Caco-2 (cell line): Measurements from ENCODE around the gene RALGAPB. TPM values are rescaled to one million over a fixed set of nuclear protein-coding genes. Genes with fewer than 3 reads are reported as not detected.

Experiments
- BruUV-seq: library from RNA; stranded (reverse); fragments of 400-500 nt; replicated peaks from 2 replicates; lab custom pipeline; 2021; lab: Mats Ljungman, UMichigan
- CTCF ChIA-PET: fragments of 300-600 bp; sonication (Branson Sonifier 250); formaldehyde crosslinking; loops from one replicate; lab custom pipeline; 2022; ENCODE audit warnings: antibody characterized with exemption; lab: Charles Lee
- POLR2A ChIA-PET: fragments of 300-600 bp; sonication (Branson Sonifier 250); formaldehyde crosslinking; loops from one replicate; lab custom pipeline; 2022; ENCODE audit warnings: antibody characterized with exemption; lab: Charles Lee
- DNase-seq, 2 experiments: peaks; one replicate each; pipeline versions ENCODE4 v3.0.0 to v3.0.0-alpha.2; 2020 to 2022
- H3K27me3 ChIP-seq: replicated peaks from 2 replicates; pipeline ENCODE4 v1.6.0; 2011; ENCODE audit warnings: low read length; ENCODE audit not compliant: control insufficient read depth, insufficient read depth
- H3K36me3 ChIP-seq: 2 replicates; pipeline ENCODE4 v1.5.1; 2011; ENCODE audit warnings: low read length; ENCODE audit not compliant: control insufficient read depth, insufficient read depth
- H3K4me1 ChIP-seq: fragments of 250-450 bp; sonication (Bioruptor Pico); 2 replicates; pipeline ENCODE4 v1.5.1; 2020; ENCODE audit warnings: mild to moderate bottlenecking
- H3K4me3 ChIP-seq: 2 replicates; pipeline ENCODE4 v1.5.1; 2011; ENCODE audit warnings: low read depth, mild to moderate bottlenecking, control low read depth, low read length
- H3K9me3 ChIP-seq: fragments of 250-450 bp; sonication (Bioruptor Pico); 2 replicates; pipeline ENCODE4 v1.5.1; 2020; ENCODE audit warnings: mild to moderate bottlenecking, moderate library complexity
- H3K27ac Mint-ChIP-seq: one replicate; pipeline ENCODE4 v1.8.0; 2022; ENCODE audit warnings: mixed read lengths; ENCODE audit not compliant: unreplicated experiment
- H3K27me3 Mint-ChIP-seq: one replicate; pipeline ENCODE4 v1.8.0; 2022; ENCODE audit warnings: mixed read lengths; ENCODE audit not compliant: insufficient read depth, unreplicated experiment
- H3K36me3 Mint-ChIP-seq: one replicate; pipeline ENCODE4 v1.8.0; 2022; ENCODE audit warnings: mild to moderate bottlenecking, mixed read lengths; ENCODE audit not compliant: insufficient read depth, unreplicated experiment
- H3K4me1 Mint-ChIP-seq: one replicate; pipeline ENCODE4 v1.8.0; 2022; ENCODE audit warnings: low read depth, mixed read lengths; ENCODE audit not compliant: unreplicated experiment
- H3K4me3 Mint-ChIP-seq: one replicate; pipeline ENCODE4 v1.8.0; 2022; ENCODE audit warnings: mild to moderate bottlenecking, moderate library complexity, mixed read lengths; ENCODE audit not compliant: unreplicated experiment
- H3K9me3 Mint-ChIP-seq: one replicate; pipeline ENCODE4 v1.8.0; 2022; ENCODE audit warnings: mixed read lengths; ENCODE audit not compliant: unreplicated experiment
- intact Hi-C: fragments of 100-400 bp; cut with micrococcal nuclease; formaldehyde crosslinking; loops from one replicate; pipeline ENCODE4 v1.10.0; 2022; ENCODE audit not compliant: unreplicated experiment
- total RNA-seq: library from RNA; stranded (reverse); gene quantifications from 2 replicates; pipeline ENCODE4 v1.2.3, GENCODE V29; 2022
- TF ChIP-seq, protein P1 (sequence below), 2 experiments: fragments of 200-600 bp in 1 of 2; IDR thresholded peaks; 1 replicate in 1 of 2; 2 replicates in 1 of 2; pipeline versions ENCODE4 v1.5.1 to v1.8.0; 2011 to 2022; ENCODE audit warnings: antibody characterized with exemption in 1 of 2, control low read depth in 1 of 2, inconsistent platforms in 1 of 2, low read depth in 1 of 2, low read length in 1 of 2, mild to moderate bottlenecking in 1 of 2, moderate library complexity in 1 of 2; ENCODE audit not compliant: insufficient read depth in 1 of 2, severe bottlenecking in 1 of 2, unreplicated experiment in 1 of 2

The RALGAPB gene
- total RNA-seq, 1 experiment from 2014 or later = 69.1 TPM

DNA sequence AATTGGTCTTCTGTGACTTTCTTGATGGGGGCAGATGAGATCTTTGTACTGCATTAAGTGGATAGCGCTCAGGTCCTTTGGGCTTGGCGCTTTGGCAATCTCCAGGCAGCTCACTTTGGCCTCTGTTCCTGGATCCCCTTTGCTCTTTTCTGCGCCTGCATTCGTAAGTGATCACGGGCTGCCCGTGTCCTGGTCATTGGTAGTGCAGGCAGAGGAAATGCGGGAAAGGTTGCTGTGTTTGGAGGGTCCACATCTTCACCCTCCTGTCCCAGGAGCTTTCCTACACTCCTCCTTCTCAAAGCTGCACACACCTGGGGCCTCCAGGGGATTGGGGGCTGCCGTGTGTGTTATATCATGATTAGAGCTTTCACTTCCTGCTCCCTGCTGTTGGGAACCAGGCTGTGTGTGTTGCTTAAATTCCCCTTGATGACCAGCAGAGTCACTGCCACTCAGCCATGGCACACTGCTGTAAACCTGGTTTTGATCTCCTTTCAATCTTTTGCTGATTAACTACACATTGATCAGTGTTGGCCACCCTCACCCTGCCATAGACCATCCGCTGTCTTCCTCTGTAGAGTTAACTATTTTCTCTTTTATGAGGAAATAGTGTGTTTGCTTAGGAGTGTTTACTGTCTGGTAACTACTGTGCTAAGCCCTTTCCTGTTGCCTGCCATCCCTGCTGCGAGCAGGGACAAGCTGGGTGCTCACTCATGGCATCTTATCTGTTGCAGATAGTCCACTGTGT, 24.5 kb upstream of the RALGAPB start:
- DNase-seq = peak in 1 of 2 experiments; percentile 44
- POLR2A ChIA-PET = interaction anchor here (0.7 to 3.6 kb wide), 3 partner anchors 14 to 25 kb away, joined by 3 to 101 read pairs (median 56); partner anchors contain the start of genes RALGAPB and SNHG17

DNA sequence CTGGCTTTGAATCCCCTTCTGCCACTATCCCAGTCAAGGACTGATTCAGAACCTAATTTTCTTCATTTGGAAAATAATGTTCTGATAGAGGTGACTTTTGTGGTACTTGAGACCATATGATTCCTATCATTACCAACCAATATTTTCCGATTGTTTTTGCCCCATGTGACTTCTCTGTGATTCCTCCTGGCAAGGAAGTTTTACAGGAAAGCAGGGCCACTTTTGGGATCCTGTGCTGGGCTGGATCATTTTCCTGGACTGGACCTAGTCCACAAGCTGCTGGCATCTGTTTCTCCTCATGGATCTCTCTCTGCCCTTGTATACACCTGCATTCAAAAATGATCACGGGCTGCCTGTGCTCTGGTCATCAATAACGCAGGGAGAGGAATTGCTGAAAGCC, 23.6 kb upstream of the RALGAPB start:
- DNase-seq = no peak
- Mint-ChIP-seq H3K4me3 (no peak overlapping the region), H3K27me3 (no peaks in the 10 kb centered on the region), H3K36me3 (peaks cover 27% of the 10 kb centered on the region), H3K4me1 (peaks cover 19% of the 10 kb centered on the region), H3K9me3 (no peaks in the 10 kb centered on the region), H3K27ac (no peak overlapping the region)
- Histone ChIP-seq H3K27me3 (no peaks in the 10 kb centered on the region), H3K36me3 (no peaks in the 10 kb centered on the region; the same call in 1 of the 2 replicates), H3K4me3 (no peak overlapping the region), H3K4me1 (peaks cover 14% of the 10 kb centered on the region), H3K9me3 (no peaks in the 10 kb centered on the region)
- CTCF ChIA-PET = interaction anchor here (3.6 to 3.8 kb wide), 2 partner anchors 14 to 24 kb away, joined by 73 to 91 read pairs; partner anchors contain the start of genes RALGAPB and SNHG17
- intact Hi-C loops = no loop called here
- BruUV-seq = no TSS peak
- TF ChIP-seq, protein P1, sequence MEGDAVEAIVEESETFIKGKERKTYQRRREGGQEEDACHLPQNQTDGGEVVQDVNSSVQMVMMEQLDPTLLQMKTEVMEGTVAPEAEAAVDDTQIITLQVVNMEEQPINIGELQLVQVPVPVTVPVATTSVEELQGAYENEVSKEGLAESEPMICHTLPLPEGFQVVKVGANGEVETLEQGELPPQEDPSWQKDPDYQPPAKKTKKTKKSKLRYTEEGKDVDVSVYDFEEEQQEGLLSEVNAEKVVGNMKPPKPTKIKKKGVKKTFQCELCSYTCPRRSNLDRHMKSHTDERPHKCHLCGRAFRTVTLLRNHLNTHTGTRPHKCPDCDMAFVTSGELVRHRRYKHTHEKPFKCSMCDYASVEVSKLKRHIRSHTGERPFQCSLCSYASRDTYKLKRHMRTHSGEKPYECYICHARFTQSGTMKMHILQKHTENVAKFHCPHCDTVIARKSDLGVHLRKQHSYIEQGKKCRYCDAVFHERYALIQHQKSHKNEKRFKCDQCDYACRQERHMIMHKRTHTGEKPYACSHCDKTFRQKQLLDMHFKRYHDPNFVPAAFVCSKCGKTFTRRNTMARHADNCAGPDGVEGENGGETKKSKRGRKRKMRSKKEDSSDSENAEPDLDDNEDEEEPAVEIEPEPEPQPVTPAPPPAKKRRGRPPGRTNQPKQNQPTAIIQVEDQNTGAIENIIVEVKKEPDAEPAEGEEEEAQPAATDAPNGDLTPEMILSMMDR (IDR thresholded peaks at IDR 0.05; ENCODE audit: insufficient read depth in 1 of 2, low read depth in 1 of 2, low read length in 1 of 2, severe bottlenecking in 1 of 2, unreplicated experiment in 1 of 2) = no peak
- POLR2A ChIA-PET = interaction anchor here (3.3 to 3.6 kb wide), 2 partner anchors 15 to 24 kb away, joined by 56 to 101 read pairs; partner anchors contain the start of genes RALGAPB and SNHG17

More for the DNA sequence above, 24.5 kb upstream of the RALGAPB start:
- no peaks in the 10 kb centered on the region for H3K27me3 Mint-ChIP-seq
- BruUV-seq = no TSS peak
- no peaks in the 10 kb centered on the region; the same call in 1 of the 2 replicates for H3K36me3 ChIP-seq
- peak overlapping the region; percentile 81 for H3K4me3 Mint-ChIP-seq
- no peaks in the 10 kb centered on the region for H3K9me3 Mint-ChIP-seq
- H3K9me3 ChIP-seq = no peaks in the 10 kb centered on the region
- H3K27me3 ChIP-seq = no peaks in the 10 kb centered on the region
- H3K4me1 ChIP-seq = peaks cover 14% of the 10 kb centered on the region
- TF ChIP-seq, protein P1 (IDR thresholded peaks at IDR 0.05; ENCODE audit: insufficient read depth in 1 of 2, low read depth in 1 of 2, low read length in 1 of 2, severe bottlenecking in 1 of 2, unreplicated experiment in 1 of 2) = no peak
- intact Hi-C loops = no loop called here
- peaks cover 19% of the 10 kb centered on the region for H3K4me1 Mint-ChIP-seq
- CTCF ChIA-PET = interaction anchor here (0.7 to 3.8 kb wide), 4 partner anchors 11 to 1843 kb away, joined by 4 to 91 read pairs (median 38); partner anchors contain the start of genes RALGAPB and SNHG17
- H3K4me3 ChIP-seq = no peak overlapping the region
- peaks cover 27% of the 10 kb centered on the region for H3K36me3 Mint-ChIP-seq
- H3K27ac Mint-ChIP-seq = peak overlapping the region; percentile 63

DNA sequence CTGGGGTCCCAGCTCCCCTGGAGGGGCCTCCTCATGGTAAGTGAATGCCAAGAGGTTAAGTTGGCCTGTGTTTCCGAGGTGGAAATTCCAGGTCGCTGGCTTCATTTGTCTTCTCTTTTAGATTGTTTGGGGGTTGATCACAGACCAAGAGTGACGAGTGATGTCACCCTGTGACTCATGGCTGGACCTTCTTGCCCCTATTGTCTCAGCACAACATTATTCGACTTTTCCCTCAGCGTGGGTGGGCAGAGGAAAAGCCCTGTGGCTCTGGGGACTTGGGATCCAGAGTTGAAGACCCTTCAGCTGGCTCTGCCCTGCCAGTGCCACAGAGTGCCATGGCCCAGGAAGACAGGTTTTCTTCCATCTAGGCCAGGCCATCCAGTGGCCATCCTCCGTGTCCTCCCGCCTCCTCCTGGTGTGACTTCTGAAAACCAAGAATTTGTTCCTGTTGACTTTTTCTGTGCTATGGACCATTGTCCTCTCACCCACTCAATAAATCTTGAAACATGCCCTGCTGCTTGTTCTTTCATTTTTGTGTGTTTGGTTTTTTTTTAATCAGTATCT, 22.1 kb upstream of the RALGAPB start:
- Mint-ChIP-seq H3K36me3 (peaks cover 27% of the 10 kb centered on the region), H3K27ac (no peak overlapping the region)

More for the DNA sequence above, 22.1 kb upstream of the RALGAPB start:
- Mint-ChIP-seq H3K4me1 (peaks cover 15% of the 10 kb centered on the region), H3K27me3 (no peaks in the 10 kb centered on the region), H3K4me3 (no peak overlapping the region), H3K9me3 (no peaks in the 10 kb centered on the region)
- Histone ChIP-seq H3K9me3 (no peaks in the 10 kb centered on the region), H3K4me1 (peaks cover 14% of the 10 kb centered on the region), H3K36me3 (no peaks in the 10 kb centered on the region; the same call in 1 of the 2 replicates), H3K27me3 (no peaks in the 10 kb centered on the region), H3K4me3 (no peak overlapping the region)
- peak in 1 of 2 experiments; percentile 32 for DNase-seq
- no TSS peak for BruUV-seq
- intact Hi-C loops = no loop called here
- POLR2A ChIA-PET = interaction anchor here (1.1 kb wide), 1 partner anchor 22 kb away, joined by 7 read pairs; the partner anchor contains the start of gene RALGAPB
- CTCF ChIA-PET = interaction anchor here (0.6 kb wide), 1 partner anchor 29 kb away, joined by 4 read pairs; no protein-coding TSS in a partner anchor
- TF ChIP-seq, protein P1 (IDR thresholded peaks at IDR 0.05; ENCODE audit: insufficient read depth in 1 of 2, low read depth in 1 of 2, low read length in 1 of 2, severe bottlenecking in 1 of 2, unreplicated experiment in 1 of 2) = no peak
